IMR-90 (cell line): ENCODE measurements around the gene TTYH3. TPM values are rescaled to one million over a fixed set of nuclear protein-coding genes. Genes with fewer than 3 reads are reported as not detected.

Experiments used
- ATAC-seq: fragments of 200-7000 bp; cut with Tn5 transposase; 2 replicates; pipeline ENCODE4 v1.9.1; 2020; ENCODE audit warnings: low read depth, mild to moderate bottlenecking, moderate library complexity
- BruUV-seq: library from RNA; stranded (reverse); fragments of 400-500 nt; replicated peaks from 2 replicates; lab custom pipeline; 2021; lab: Mats Ljungman, UMichigan
- CTCF ChIA-PET: fragments of 300-600 bp; formaldehyde crosslinking; extraction: SDS; loops from one replicate; lab custom pipeline; 2021; ENCODE audit warnings: antibody characterized with exemption; lab: Yijun Ruan, JAX
- POLR2A ChIA-PET: fragments of 300-600 bp; sonication (Branson Sonifier 250); formaldehyde crosslinking; loops from one replicate; lab custom pipeline; 2022; ENCODE audit warnings: antibody characterized with exemption; ENCODE audit not compliant: unreplicated experiment; lab: Charles Lee
- DNase-seq: peaks from one replicate; pipeline ENCODE4 v3.0.0; 2013
- H2AFZ ChIP-seq: replicated peaks from 2 replicates; pipeline ENCODE3; 2013; ENCODE audit warnings: low read length, mild to moderate bottlenecking; ENCODE audit not compliant: poor library complexity
- H2AK5ac ChIP-seq: 2 replicates; pipeline ENCODE4 v1.6.1; 2013; ENCODE audit warnings: low read depth, low read length, inconsistent platforms
- H2AK9ac ChIP-seq: replicated peaks from 2 replicates; pipeline ENCODE3; 2013; ENCODE audit warnings: mild to moderate bottlenecking, low read depth, low read length, moderate library complexity; ENCODE audit not compliant: poor library complexity
- H2BK120ac ChIP-seq: 2 replicates; pipeline ENCODE4 v1.6.1; 2013; ENCODE audit warnings: low read depth, low read length, inconsistent platforms
- H2BK15ac ChIP-seq: 3 replicates; pipeline ENCODE4 v1.6.1; 2013; ENCODE audit warnings: low read depth, low read length, inconsistent platforms
- H2BK20ac ChIP-seq: 2 replicates; pipeline ENCODE4 v1.6.1; 2013; ENCODE audit warnings: low read depth, mild to moderate bottlenecking, inconsistent platforms, low read length, moderate library complexity
- H2BK5ac ChIP-seq: 2 replicates; pipeline ENCODE4 v1.6.1; 2013; ENCODE audit warnings: mild to moderate bottlenecking, low read depth, low read length, inconsistent platforms; ENCODE audit not compliant: poor library complexity, severe bottlenecking
- H3K14ac ChIP-seq: replicated peaks from 2 replicates; pipeline ENCODE4 v1.6.1; 2013; ENCODE audit warnings: low read depth, low read length, inconsistent platforms
- H3K18ac ChIP-seq: 2 replicates; pipeline ENCODE4 v1.6.1; 2013; ENCODE audit warnings: low read depth, low read length, control low read depth
- H3K23ac ChIP-seq: 2 replicates; pipeline ENCODE4 v1.6.1; 2013; ENCODE audit warnings: low read depth, low read length, inconsistent platforms
- H3K27ac ChIP-seq: 2 replicates; pipeline ENCODE4 v1.5.1; 2013; ENCODE audit warnings: mild to moderate bottlenecking, control low read depth, low read length; ENCODE audit not compliant: insufficient read depth
- H3K27me3 ChIP-seq: 2 replicates; pipeline ENCODE4 v1.6.1; 2013; ENCODE audit warnings: low read length; ENCODE audit not compliant: control insufficient read depth, insufficient read depth
- H3K36me3 ChIP-seq: 2 replicates; pipeline ENCODE4 v1.6.1; 2013; ENCODE audit warnings: low read length, mixed read lengths; ENCODE audit not compliant: control insufficient read depth, insufficient read depth
- H3K4ac ChIP-seq: 2 replicates; pipeline ENCODE4 v1.6.1; 2013; ENCODE audit warnings: low read depth, low read length, inconsistent platforms
- H3K4me1 ChIP-seq: 2 replicates; pipeline ENCODE4 v1.6.1; 2013; ENCODE audit warnings: low read length, mixed read lengths; ENCODE audit not compliant: control insufficient read depth, insufficient read depth
- H3K4me2 ChIP-seq: 2 replicates; pipeline ENCODE4 v1.6.1; 2013; ENCODE audit warnings: low read depth, mild to moderate bottlenecking, control low read depth, low read length, moderate library complexity
- H3K4me3 ChIP-seq: 2 replicates; pipeline ENCODE4 v1.5.1; 2013; ENCODE audit warnings: low read depth, mild to moderate bottlenecking, control low read depth, low read length, moderate library complexity; ENCODE audit not compliant: insufficient read depth
- H3K56ac ChIP-seq: 2 replicates; pipeline ENCODE4 v1.6.1; 2013; ENCODE audit warnings: low read length, inconsistent platforms; ENCODE audit not compliant: insufficient read depth; ENCODE audit errors: extremely low read depth
- H3K79me1 ChIP-seq, 2 experiments: 2 replicates each; pipeline ENCODE4 v1.6.1; 2013; ENCODE audit warnings: low read length in 2 of 2, inconsistent platforms in 1 of 2, low read depth in 1 of 2
- H3K9ac ChIP-seq: 2 replicates; pipeline ENCODE4 v1.6.1; 2013; ENCODE audit warnings: low read depth, low read length, control low read depth
- H3K9me1 ChIP-seq: 2 replicates; pipeline ENCODE4 v1.6.1; 2013; ENCODE audit warnings: low read length, inconsistent platforms; ENCODE audit not compliant: insufficient read depth
- H3K9me3 ChIP-seq: 2 replicates; pipeline ENCODE4 v1.6.1; 2013; ENCODE audit warnings: low read length; ENCODE audit not compliant: control insufficient read depth, insufficient read depth
- H4K20me1 ChIP-seq: 2 replicates; pipeline ENCODE4 v1.6.1; 2013; ENCODE audit warnings: low read length, inconsistent platforms; ENCODE audit not compliant: insufficient read depth
- H4K5ac ChIP-seq: 2 replicates; pipeline ENCODE4 v1.6.1; 2013; ENCODE audit warnings: mild to moderate bottlenecking, low read depth, low read length, control low read depth
- H4K8ac ChIP-seq, 2 experiments: 2 replicates each; pipeline ENCODE4 v1.6.1; 2013; ENCODE audit warnings: low read depth in 2 of 2, low read length in 2 of 2, control low read depth in 1 of 2, inconsistent platforms in 1 of 2
- H4K91ac ChIP-seq: 2 replicates; pipeline ENCODE4 v1.6.1; 2013; ENCODE audit warnings: low read depth, low read length, inconsistent platforms; ENCODE audit not compliant: insufficient read depth
- CEBPB ChIP-seq: IDR thresholded peaks from 2 replicates; pipeline ENCODE4 v1.6.1; 2012; ENCODE audit warnings: low read depth, low read length, improper control_type of control experiment
- MAFK ChIP-seq: IDR thresholded peaks from 2 replicates; pipeline ENCODE4 v1.6.1; 2012; ENCODE audit warnings: low read depth, low read length, improper control_type of control experiment
- MAZ ChIP-seq: IDR thresholded peaks from 2 replicates; pipeline ENCODE4 v1.6.1; 2012; ENCODE audit warnings: low read depth, mild to moderate bottlenecking, low read length, improper control_type of control experiment, moderate library complexity, borderline replicate concordance
- MXI1 ChIP-seq: IDR thresholded peaks from 2 replicates; pipeline ENCODE4 v1.6.1; 2012; ENCODE audit warnings: low read depth, mild to moderate bottlenecking, low read length, moderate library complexity, borderline replicate concordance
- USF2 ChIP-seq: fragments of 150-350 bp; IDR thresholded peaks from 2 replicates; pipeline ENCODE4 v1.6.1; 2017; ENCODE audit warnings: mild to moderate bottlenecking, antibody characterized with exemption, low read length, low read depth
- WGBS, 2 experiments: methylation state at CpG; one replicate each; pipeline versions ENCODE4 v1.1.5 to v1.1.7; 2013; ENCODE audit warnings: missing lambda C conversion rate in 2 of 2; ENCODE audit not compliant: insufficient read length in 1 of 2; ENCODE audit errors: extremely low coverage in 2 of 2; 5-methylcytosine and 5-hydroxymethylcytosine counted together
- dilution Hi-C: fragments of 300-500 bp; cut with HindIII; formaldehyde crosslinking; loops from one replicate; pipeline ENCODE4 v1.14.3; 2018; ENCODE audit warnings: low sequenced_read_pairs; ENCODE audit not compliant: unreplicated experiment
- in situ Hi-C: fragments of 300-500 bp; cut with MboI; formaldehyde crosslinking; loops from 3 replicates; pipeline ENCODE4 v1.14.3; 2019; ENCODE audit warnings: low sequenced_read_pairs, inconsistent platforms, mixed read lengths
- intact Hi-C: fragments of 100-400 bp; cut with micrococcal nuclease; formaldehyde crosslinking; loops from 2 replicates; pipeline ENCODE4 v1.10.0; 2022
- polyA plus RNA-seq, 3 experiments: library from polyadenylated mRNA; depleted of rRNA; stranded (reverse); fragments of >200 nt; gene quantifications; 2 replicates each; pipeline ENCODE4 v1.2.3, GENCODE V29; 2012; ENCODE audit warnings: low replicate concordance in 1 of 3
- total RNA-seq: library from RNA; depleted of rRNA; stranded (reverse); fragments of >200 nt; gene quantifications from 2 replicates; pipeline ENCODE4 v1.2.3, GENCODE V29; 2012

Gene TTYH3
- total and polyA plus RNA-seq, 2 of the 4 experiments (the other 2 are of a cell fraction): 5.6 to 82.6 TPM

GRCh38 chr7:2610466-2610865, 21.3 kb upstream of the TTYH3 start:
- in situ Hi-C loops: no loop called here
- BruUV-seq: no TSS peak
- Histone ChIP-seq H3K56ac (no peak overlapping the region), H2BK20ac (no peak overlapping the region), H2BK120ac (no peak overlapping the region), H3K9ac (no peak overlapping the region), H4K20me1 (no peaks in the 10 kb centered on the region; the same call in 1 of the 2 replicates), H3K18ac (no peak overlapping the region), H3K4me1 (peaks cover 7% of the 10 kb centered on the region; the same call in 1 of the 2 replicates), H3K9me1 (no peaks in the 10 kb centered on the region), H2BK5ac (no peak overlapping the region), H4K91ac (no peak overlapping the region), H3K27me3 (peaks cover 2% of the 10 kb centered on the region), H3K14ac (no peak overlapping the region), H2AK9ac (peak overlapping the region; percentile 74), H3K23ac (no peak overlapping the region), H3K4ac (no peak overlapping the region), H3K27ac (no peak overlapping the region), H3K9me3 (no peaks in the 10 kb centered on the region), H4K8ac (no peak overlapping the region), H4K5ac (no peak overlapping the region), H2AFZ (no peak overlapping the region), H2BK15ac (no peak overlapping the region), H3K4me2 (no peak overlapping the region), H3K36me3 (peaks cover 5% of the 10 kb centered on the region; the same call in 1 of the 2 replicates), H3K4me3 (no peak overlapping the region), H3K79me1 (no peaks in the 10 kb centered on the region), H2AK5ac (no peak overlapping the region)
- intact Hi-C loops: no loop called here
- WGBS, 2 experiments: 85% methylated on average over 5 of the region's 14 CpGs; no CpG with 5 or more reads in 1 of the 2 experiments
- CTCF ChIA-PET: no interaction called here
- dilution Hi-C loops: no loop called here
- POLR2A ChIA-PET: no interaction called here
- DNase-seq: no peak
- no peak for ATAC-seq
- TF ChIP-seq MAZ (no peak), MXI1 (no peak), CEBPB (no peak), USF2 (no peak), MAFK (no peak)
